Islet precursor cell (in vitro differentiated cells): ENCODE measurements around the gene WFDC1.

ENCODE experiments used
- DNase-seq: peaks from one replicate; pipeline ENCODE4 v3.0.0-alpha.2; 2018

WFDC1 gene

GRCh38 chr16:84303516-84303915, 8.8 kb downstream of the WFDC1 start:
- DNase-seq, result no peak

GRCh38 chr16:84306564-84306963, 11.9 kb downstream of the WFDC1 start:
- DNase-seq, result no peak

- no peak for DNase-seq
Measured at GRCh38 chr16:84307209-84307954, 12.7 kb downstream of the WFDC1 start.

GRCh38 chr16:84308120-84308519, 13.4 kb downstream of the WFDC1 start:
- peak; percentile 85 for DNase-seq

- no peak for DNase-seq
Measured at GRCh38 chr16:84310642-84311041, 16.0 kb downstream of the WFDC1 start.

- DNase-seq, result peak; percentile 86
Measured at GRCh38 chr16:84312783-84313382, 18.2 kb downstream of the WFDC1 start.

- DNase-seq, result no peak
Measured at GRCh38 chr16:84313921-84314320, 19.2 kb downstream of the WFDC1 start.

GRCh38 chr16:84314373-84314772, 19.7 kb downstream of the WFDC1 start:
- DNase-seq, result no peak

- no peak for DNase-seq
Measured at GRCh38 chr16:84314814-84315213, 20.1 kb downstream of the WFDC1 start.

GRCh38 chr16:84315422-84315821, 20.7 kb downstream of the WFDC1 start:
- DNase-seq, result no peak

- no peak for DNase-seq
Measured at GRCh38 chr16:84318091-84318975, 23.7 kb downstream of the WFDC1 start.

GRCh38 chr16:84319146-84319760, 24.6 kb downstream of the WFDC1 start:
- DNase-seq, result no peak

GRCh38 chr16:84320511-84320910, 25.8 kb downstream of the WFDC1 start:
- DNase-seq, result no peak

GRCh38 chr16:84321932-84322331, 27.3 kb downstream of the WFDC1 start:
- DNase-seq, result peak; percentile 74

- no peak for DNase-seq
Measured at GRCh38 chr16:84322749-84323148, 28.1 kb downstream of the WFDC1 start.

GRCh38 chr16:84323606-84324005, 28.9 kb downstream of the WFDC1 start:
- DNase-seq, result no peak

- no peak for DNase-seq
Measured at GRCh38 chr16:84324434-84325262, 30.0 kb downstream of the WFDC1 start.

- DNase-seq, result no peak
Measured at GRCh38 chr16:84326545-84326944, 31.9 kb downstream of the WFDC1 start.

- no peak for DNase-seq
Measured at GRCh38 chr16:84327926-84328505, 33.3 kb downstream of the WFDC1 start.

- DNase-seq, result no peak
Measured at GRCh38 chr16:84329016-84329415, 34.3 kb downstream of the WFDC1 start.

- no peak for DNase-seq
Measured at GRCh38 chr16:84329843-84330684, 35.4 kb downstream of the WFDC1 start.
